ENCODE measurements around the gene LRRC70. TPM values are rescaled to one million over a fixed set of nuclear protein-coding genes. Genes with fewer than 3 reads are reported as not detected.

LRRC70 gene
- total and polyA plus RNA-seq, 2 of the 8 experiments (the other 6 are each of a cell fraction or from before 2014, with no cell fraction given) = 0.62 to 0.67 TPM

GRCh38 chr5:62542720-62543119 lies 35.9 kb upstream of the LRRC70 start:
- Histone ChIP-seq H3K9me3 (ENCODE audit: insufficient read depth in 2 of 2, low read depth in 1 of 2, low read length in 1 of 2) (no peaks in the 10 kb centered on the region), H2AK5ac (ENCODE audit: low read depth, low read length) (no peak overlapping the region), H2BK12ac (ENCODE audit: low read depth, low read length) (no peak overlapping the region), H3K36me3 (ENCODE audit: control insufficient read depth in 2 of 4, insufficient read depth in 4 of 4, low read length in 3 of 4) (no peaks in the 10 kb centered on the region), H3K56ac (replicated peaks; ENCODE audit: insufficient read length, low read depth, low read length) (no peak overlapping the region), H3K4ac (replicated peaks; ENCODE audit: insufficient read length, low read depth, low read length) (no peak overlapping the region), H3K4me1 (replicated peaks in 1 of 4; ENCODE audit: control insufficient read depth in 3 of 4, insufficient read depth in 4 of 4, low read length in 3 of 4) (no peaks in the 10 kb centered on the region), H4K91ac (replicated peaks; ENCODE audit: insufficient read length, low read length) (no peak overlapping the region), H4K8ac (ENCODE audit: extremely low read depth, insufficient read depth, low read length) (no peak overlapping the region), H3K23ac (ENCODE audit: insufficient read length) (no peak overlapping the region), H3K79me2 (ENCODE audit: control insufficient read depth in 1 of 2, insufficient read depth in 2 of 2, low read length in 2 of 2) (no peaks in the 10 kb centered on the region), H3K18ac (ENCODE audit: extremely low read depth, low read length) (no peak overlapping the region), H4K20me1 (replicated peaks in 1 of 2; ENCODE audit: control insufficient read depth in 1 of 2, insufficient read depth in 2 of 2, low read length in 2 of 2) (no peaks in the 10 kb centered on the region), H3K4me3 (ENCODE audit: extremely low read depth in 1 of 4, insufficient read depth in 2 of 4, low read depth in 3 of 4, low read length in 4 of 4) (no peak overlapping the region), H3K23me2 (ENCODE audit: low read depth, low read length) (no peaks in the 10 kb centered on the region), H2BK15ac (ENCODE audit: low read length) (no peak overlapping the region), H4K5ac (ENCODE audit: insufficient read length, low read depth, low read length) (no peak overlapping the region), H3K14ac (ENCODE audit: insufficient read length) (no peak overlapping the region), H2BK120ac (replicated peaks; ENCODE audit: low read depth, low read length) (no peak overlapping the region), H3K9ac (replicated peaks in 1 of 4; ENCODE audit: extremely low read depth in 1 of 4, low read depth in 3 of 4, low read length in 3 of 4) (no peak overlapping the region), H2BK5ac (ENCODE audit: low read depth, low read length) (no peak overlapping the region), H3K27ac (ENCODE audit: low read depth, low read length) (no peak overlapping the region), H2AFZ (ENCODE audit: low read length) (no peak overlapping the region), H3K4me2 (ENCODE audit: insufficient read depth in 1 of 2, low read depth in 2 of 2, low read length in 2 of 2) (no peak overlapping the region), H2BK20ac (ENCODE audit: low read length) (no peak overlapping the region), H3K79me1 (ENCODE audit: low read depth, low read length) (no peaks in the 10 kb centered on the region), H3K27me3 (replicated peaks in 1 of 4; ENCODE audit: control insufficient read depth in 3 of 4, extremely low read depth in 1 of 4, insufficient read depth in 3 of 4, low read length in 3 of 4) (no peaks in the 10 kb centered on the region)
- no peak for DNase-seq (ENCODE audit: low read depth in 1 of 2, low spot score in 2 of 2)
- WGBS, 2 experiments (ENCODE audit: extremely low coverage in 1 of 2, insufficient coverage in 1 of 2, insufficient read length in 1 of 2, insufficient replicate concordance in 2 of 2, low coverage in 1 of 2, low lambda C conversion rate in 2 of 2, missing lambda C conversion rate in 1 of 2) = 89% methylated on average over 1 of the region's 1 CpG; no CpG with 5 or more reads in 1 of the 2 experiments
- ChIA-PET POLR2A (ENCODE audit: partially characterized antibody) (no interaction called here), CTCF (ENCODE audit: partially characterized antibody) (interaction anchor here (1.7 kb wide), 1 partner anchor 14 kb away, joined by 3 read pairs; no protein-coding TSS in a partner anchor)
- no peak for TF ChIP-seq SIX5 (IDR thresholded peaks at IDR 0.05; ENCODE audit: low read depth, low read length)
- TF ChIP-seq BCL11A (IDR thresholded peaks at IDR 0.05; ENCODE audit: low read depth in 2 of 2, low read length in 2 of 2) = no peak
- TF ChIP-seq TCF12 (IDR thresholded peaks at IDR 0.05; ENCODE audit: low read depth, low read length) = no peak
- no peak for TF ChIP-seq ASH2L (IDR thresholded peaks at IDR 0.05; ENCODE audit: low read length)
- no peak for TF ChIP-seq SP2 (IDR thresholded peaks at IDR 0.05; ENCODE audit: low read length)
- no peak for TF ChIP-seq POLR2AphosphoS5 (IDR thresholded peaks at IDR 0.05; ENCODE audit: low read depth, low read length)
- FAIRE-seq = no peak
